SK-N-MC (cell line): ENCODE results near the gene ACSM2A.

Source experiments
- EZH2 ChIP-seq: fragments of 200-600 bp; sonication (generic); IDR thresholded peaks from one replicate; pipeline ENCODE4 v1.6.1; 2017; ENCODE audit warnings: antibody characterized with exemption
- POLR2AphosphoS5 ChIP-seq: IDR thresholded peaks from 2 replicates; pipeline ENCODE4 v1.6.1; 2012; ENCODE audit warnings: mild to moderate bottlenecking, low read depth, low read length, borderline replicate concordance

DNA sequence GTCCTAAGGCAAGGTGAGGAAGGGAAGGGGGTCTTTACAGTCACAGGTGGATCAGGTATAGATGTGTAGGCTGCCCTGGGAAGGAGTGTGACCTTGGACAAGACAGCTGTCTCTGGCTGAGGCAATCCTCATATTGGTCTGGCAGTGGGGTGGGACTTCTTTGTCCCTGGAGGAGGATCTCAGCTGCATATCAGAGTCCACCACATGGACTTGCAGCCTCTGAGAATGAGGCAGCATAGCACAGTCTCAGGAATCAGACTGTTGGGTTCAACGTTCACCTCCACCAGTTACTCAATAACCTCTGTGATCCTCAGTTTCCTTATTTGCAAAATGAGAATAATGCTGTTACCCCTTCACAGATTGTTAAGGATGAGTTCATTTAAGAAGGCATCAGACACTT lies 33.4 kb downstream of the ACSM2A start:
- TF ChIP-seq EZH2 (no peak), POLR2AphosphoS5 (no peak)
